Activated gamma-delta T cell treated with Interleukin-2 at 50 U/mL for 16 hours (primary cell): Measurements from ENCODE around the gene L3MBTL4.

Experiments
- DNase-seq: peaks from one replicate; pipeline ENCODE4 v3.0.0-alpha.2; 2020

L3MBTL4 gene

DNA sequence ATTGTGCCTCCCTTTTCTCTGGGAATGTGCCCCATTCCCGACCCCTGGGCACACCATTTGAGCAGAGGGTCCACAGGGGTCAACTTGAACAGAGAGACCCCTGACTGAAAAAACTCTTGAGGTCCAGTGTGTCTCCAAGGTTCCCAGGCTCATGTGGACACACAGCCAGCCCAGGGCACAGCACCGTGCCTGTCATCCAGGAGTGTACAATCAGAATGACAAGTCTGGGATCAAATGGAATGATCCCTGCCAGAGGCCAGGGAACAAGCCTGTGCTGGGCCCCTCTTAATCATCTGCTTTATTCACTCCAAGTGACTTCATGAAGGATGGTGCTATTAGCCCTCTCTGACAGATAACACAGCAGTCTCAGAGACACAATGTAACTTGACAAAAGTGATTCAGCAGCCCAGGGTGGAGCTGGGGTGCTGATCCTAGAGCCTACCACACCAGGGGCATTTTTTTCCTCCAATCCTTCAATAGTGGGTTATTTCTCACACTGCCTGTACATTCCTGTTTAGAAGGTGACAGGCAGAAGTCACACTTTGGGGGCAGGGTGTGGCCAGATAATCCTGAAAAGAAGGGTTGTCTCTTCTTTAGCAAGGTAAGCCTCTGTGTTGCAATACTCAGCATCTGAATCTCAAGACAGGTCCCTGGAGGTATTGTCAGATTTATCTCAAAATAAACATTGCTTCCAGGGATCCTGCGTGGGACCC is 435.4 kb downstream of the L3MBTL4 start:
- no peak for DNase-seq

DNA sequence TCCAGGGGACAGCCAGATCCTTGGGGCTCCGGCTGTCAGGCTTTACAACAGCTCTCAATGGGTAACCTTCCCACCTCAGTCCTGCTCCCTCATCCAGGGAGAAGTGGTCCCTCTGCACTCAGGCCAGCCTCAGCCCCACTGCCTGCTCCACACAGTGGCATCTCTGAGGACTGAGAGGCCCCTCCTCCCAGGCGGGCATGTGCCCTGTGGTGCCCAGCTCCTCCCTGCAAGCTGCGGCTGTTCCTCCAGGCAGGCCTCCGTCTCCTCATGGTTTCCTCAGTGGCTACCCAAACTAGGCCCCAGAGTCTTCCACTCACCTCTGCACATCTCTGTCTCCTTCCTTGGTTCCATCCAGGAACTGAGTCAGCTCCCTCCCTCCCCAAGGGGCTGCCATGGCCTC is 437.7 kb downstream of the L3MBTL4 start:
- DNase-seq, result no peak

- DNase-seq, result no peak
These were observed 439.4 kb downstream of the L3MBTL4 start for GRCh38 chr18:5975111-5976002.

DNA sequence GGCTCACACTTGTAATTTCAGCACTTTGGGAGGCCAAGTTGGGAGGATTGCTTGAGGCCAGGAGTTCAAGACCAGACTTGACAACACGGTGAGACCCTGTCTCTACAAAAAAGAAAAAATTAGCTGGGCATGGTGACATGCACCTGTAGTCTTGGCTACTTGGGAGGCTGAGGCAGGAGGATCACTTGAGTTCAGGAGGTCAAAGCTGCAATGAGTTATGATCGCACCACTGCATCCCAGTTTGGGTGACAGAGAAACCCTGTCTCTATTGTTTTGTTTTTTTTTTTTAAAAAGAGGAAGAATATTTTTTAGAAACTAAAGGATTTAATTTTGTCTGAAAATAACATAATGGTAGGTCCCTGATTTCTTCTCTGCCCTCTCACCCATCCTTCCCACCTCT is 440.0 kb downstream of the L3MBTL4 start:
- no peak for DNase-seq

- no peak for DNase-seq
These were observed 441.6 kb downstream of the L3MBTL4 start for GRCh38 chr18:5973099-5973498.

DNA sequence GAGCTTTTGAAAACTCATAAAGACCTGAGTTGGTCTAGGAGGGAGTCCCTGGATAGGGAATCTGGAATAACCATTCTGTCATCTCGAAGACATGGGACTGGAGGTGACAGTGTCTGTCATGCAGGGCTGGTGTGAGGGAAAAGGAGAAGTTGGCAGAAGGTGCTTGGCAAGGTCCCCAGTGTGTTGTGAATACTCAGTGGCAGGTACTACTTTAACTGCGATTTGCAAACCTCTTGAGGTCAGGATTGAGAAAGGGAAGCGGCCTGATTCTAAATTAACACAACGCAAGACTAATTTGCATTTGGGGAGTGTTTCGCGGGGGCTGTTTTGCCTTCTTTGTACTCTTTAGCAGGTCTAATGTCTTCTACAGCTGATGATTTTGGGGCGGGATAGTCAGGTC is 442.4 kb downstream of the L3MBTL4 start:
- no peak for DNase-seq

DNA sequence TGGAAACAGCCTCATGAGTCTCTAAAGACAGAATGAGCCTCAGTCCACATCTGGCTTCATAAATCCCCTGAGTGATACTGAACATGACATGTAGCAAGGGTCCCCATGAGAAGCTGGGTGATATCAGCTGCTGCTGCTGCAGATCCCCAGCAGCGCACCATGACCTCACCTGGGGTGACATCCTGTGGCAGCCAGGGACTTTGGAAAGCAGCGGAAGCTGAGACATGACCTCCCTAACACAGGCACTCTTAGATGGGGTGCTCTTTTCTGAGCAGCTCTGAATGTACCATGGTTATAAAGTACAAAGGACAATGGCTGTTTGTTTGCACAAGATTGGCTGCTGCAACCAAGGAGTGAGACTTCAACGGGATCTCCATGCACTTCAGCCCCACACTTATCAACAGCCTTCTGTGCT is 444.7 kb downstream of the L3MBTL4 start:
- no peak for DNase-seq

GRCh38 chr18:5969355-5969988 is 445.2 kb downstream of the L3MBTL4 start:
- no peak for DNase-seq

GRCh38 chr18:5967666-5968065 is 447.0 kb downstream of the L3MBTL4 start:
- no peak for DNase-seq

GRCh38 chr18:5967007-5967406 is 447.7 kb downstream of the L3MBTL4 start:
- DNase-seq, result no peak

DNA sequence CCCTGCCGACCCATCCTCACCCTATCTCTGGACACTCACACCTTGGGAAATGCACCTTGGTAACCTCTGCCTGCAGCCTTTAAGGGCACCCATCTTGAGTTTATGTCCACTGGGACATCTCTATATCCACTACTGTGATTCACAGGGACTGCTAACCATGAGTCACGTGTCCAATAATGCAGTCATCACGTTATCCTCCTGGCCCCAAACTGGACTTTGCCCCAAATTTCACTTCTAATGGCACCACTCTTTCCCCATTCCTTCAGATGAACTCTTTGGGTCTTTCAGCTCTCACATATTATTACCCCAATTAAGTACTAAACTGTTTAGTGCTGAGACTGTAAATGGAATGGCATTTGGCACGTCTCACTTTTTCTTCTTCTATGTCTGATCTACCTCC is 448.2 kb downstream of the L3MBTL4 start:
- no peak for DNase-seq

- DNase-seq, result no peak
These were observed 449.7 kb downstream of the L3MBTL4 start for GRCh38 chr18:5964996-5965395.

GRCh38 chr18:5964596-5964995 is 450.1 kb downstream of the L3MBTL4 start:
- DNase-seq, result no peak

DNA sequence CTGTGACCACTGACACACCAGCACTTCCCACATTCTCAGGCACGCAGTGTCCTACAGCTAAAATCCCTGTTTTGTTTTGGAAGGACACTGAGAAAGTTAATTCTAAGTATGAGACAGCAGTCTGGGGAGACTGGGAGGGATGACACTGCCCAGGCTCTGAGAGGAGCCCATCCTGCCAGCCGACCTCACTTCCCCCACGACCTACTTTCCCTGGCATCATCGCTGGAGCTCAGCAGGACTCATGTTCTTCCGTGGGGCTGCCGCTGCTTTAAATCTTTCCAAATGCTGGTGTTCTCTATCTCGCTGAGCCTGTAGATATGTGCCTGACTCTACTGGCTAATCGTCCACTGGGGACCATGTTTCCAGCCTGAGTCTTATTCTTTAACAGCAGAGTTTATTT is 450.6 kb downstream of the L3MBTL4 start:
- DNase-seq, result no peak

- no peak for DNase-seq
These were observed 451.4 kb downstream of the L3MBTL4 start for GRCh38 chr18:5963267-5963666.

- no peak for DNase-seq
These were observed 452.3 kb downstream of the L3MBTL4 start for GRCh38 chr18:5962362-5962761.

DNA sequence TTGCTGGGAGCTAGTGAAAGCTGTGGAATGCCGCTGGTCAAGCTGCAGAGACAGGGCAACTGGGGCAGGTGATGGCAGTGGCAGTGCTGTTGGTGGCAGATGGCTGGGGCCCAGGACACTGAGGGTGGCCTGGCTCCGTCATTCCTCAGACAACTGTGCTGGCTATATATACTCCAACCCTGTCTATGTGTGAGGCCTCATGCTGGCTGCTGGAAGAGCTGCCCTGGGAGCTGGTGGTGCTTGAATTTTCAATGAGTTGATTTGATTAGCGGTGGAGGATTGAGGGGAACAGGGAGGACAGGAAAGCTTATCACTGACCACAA is 452.9 kb downstream of the L3MBTL4 start:
- DNase-seq, result no peak

GRCh38 chr18:5961097-5961827 is 453.4 kb downstream of the L3MBTL4 start:
- no peak for DNase-seq

DNA sequence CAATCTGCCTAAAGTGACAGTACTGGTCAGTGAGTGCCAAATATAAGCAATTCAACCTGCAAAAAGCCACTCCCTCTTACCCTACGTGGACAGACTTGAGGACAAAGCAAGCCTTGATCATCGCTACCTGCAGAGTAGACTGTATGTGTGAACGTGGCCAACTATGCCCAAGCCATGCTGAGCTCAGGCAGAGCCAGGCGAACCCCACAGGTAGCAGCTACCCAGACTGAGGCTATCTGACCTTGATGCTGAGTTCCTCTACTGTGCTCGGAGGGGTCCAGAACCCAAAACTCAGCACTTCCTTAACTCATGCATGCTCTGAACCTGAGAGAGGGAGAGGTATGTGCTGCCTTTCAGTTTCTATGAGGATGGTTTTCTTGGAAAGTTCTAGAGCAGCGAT is 455.9 kb downstream of the L3MBTL4 start:
- DNase-seq, result no peak

DNA sequence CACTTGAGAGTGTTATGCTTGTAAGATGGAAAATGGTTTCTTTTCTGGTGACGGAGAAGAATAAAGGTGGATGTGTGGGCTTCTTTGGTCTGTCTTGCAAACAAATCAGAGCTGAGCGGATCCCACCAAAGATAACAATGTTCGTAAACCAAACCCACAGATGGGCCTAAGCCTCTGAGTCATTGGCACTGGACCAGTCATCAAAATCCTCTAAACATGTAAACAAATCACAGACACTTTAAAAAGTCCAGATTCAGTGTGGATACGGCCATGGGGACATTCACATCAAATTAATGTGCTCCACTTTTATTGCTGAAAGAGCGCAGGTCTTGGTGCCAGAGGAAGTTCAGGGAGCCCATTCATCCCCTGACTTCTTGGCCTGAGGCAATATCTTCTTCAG is 458.9 kb downstream of the L3MBTL4 start:
- DNase-seq, result no peak

DNA sequence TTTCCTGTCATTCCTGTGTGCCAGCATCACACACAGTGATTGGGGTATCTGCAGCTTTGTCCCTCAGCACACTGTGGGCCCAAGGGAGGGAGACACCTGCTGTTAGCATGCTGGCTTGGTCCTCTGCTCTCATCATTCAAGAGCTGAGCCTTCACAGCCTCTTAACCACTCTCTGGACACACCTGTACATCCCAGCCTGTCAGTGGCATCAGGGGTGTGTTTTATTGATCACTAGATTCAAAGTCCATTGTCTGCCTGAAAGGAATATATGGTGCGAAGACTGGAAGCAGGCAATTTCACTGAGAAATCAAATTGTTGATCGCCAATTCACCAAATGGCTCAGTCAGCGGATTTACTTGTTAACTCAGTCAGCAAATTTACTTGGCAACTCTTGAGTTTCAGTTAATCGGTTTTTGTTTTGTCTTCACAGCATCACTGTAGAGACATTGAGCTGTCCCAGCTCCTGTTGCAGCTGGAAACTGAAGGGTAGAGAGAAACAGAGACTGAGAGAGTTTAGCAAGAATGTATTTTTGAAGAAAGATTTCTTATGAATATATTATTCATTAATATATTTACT is 463.1 kb downstream of the L3MBTL4 start:
- no peak for DNase-seq

- DNase-seq, result no peak
These were observed 465.9 kb downstream of the L3MBTL4 start for GRCh38 chr18:5948781-5949180.

GRCh38 chr18:5948237-5948636 is 466.5 kb downstream of the L3MBTL4 start:
- no peak for DNase-seq
